MM.1S (cell line): ENCODE measurements around the gene RAB7A.
A peak's percentile ranks its signal among the peaks of the same experiment; 100 is the strongest.

Source experiments
- DNase-seq: peaks from one replicate; pipeline ENCODE4 v3.0.0-alpha.2; 2015
- H2AFZ ChIP-seq: fragments of 300-600 bp; sonication (generic); 2 replicates; pipeline ENCODE4 v1.6.0; 2016; ENCODE audit warnings: antibody characterized with exemption, low read length
- H3F3A ChIP-seq: fragments of 300-600 bp; sonication (generic); 2 replicates; pipeline ENCODE4 v1.6.1; 2016; ENCODE audit warnings: mild to moderate bottlenecking, antibody characterized with exemption, low read length, moderate library complexity, mixed read lengths; ENCODE audit not compliant: insufficient read depth
- H3K27ac ChIP-seq: fragments of 300-600 bp; sonication (generic); 2 replicates; pipeline ENCODE4 v1.5.1; 2016; ENCODE audit warnings: mild to moderate bottlenecking, low read length
- H3K27me3 ChIP-seq: fragments of 300-600 bp; sonication (generic); replicated peaks from 2 replicates; pipeline ENCODE4 v1.6.0; 2016; ENCODE audit warnings: low read length; ENCODE audit not compliant: insufficient read depth
- H3K36me3 ChIP-seq: fragments of 300-600 bp; sonication (generic); replicated peaks from 2 replicates; pipeline ENCODE4 v1.6.1; 2016; ENCODE audit warnings: mild to moderate bottlenecking, low read length, mixed read lengths; ENCODE audit not compliant: insufficient read depth
- H3K4me1 ChIP-seq: fragments of 300-600 bp; sonication (generic); 2 replicates; pipeline ENCODE4 v1.6.1; 2016; ENCODE audit warnings: low read length, mixed read lengths
- H3K4me2 ChIP-seq: fragments of 300-600 bp; sonication (generic); 2 replicates; pipeline ENCODE4 v1.6.0; 2016; ENCODE audit warnings: low read depth, low read length
- H3K4me3 ChIP-seq: fragments of 300-600 bp; sonication (generic); 2 replicates; pipeline ENCODE4 v1.5.1; 2016; ENCODE audit warnings: low read length, mixed read lengths
- H3K79me2 ChIP-seq: fragments of 300-600 bp; sonication (generic); 2 replicates; pipeline ENCODE4 v1.6.1; 2016; ENCODE audit warnings: mixed run types, low read length, mixed read lengths
- H3K9ac ChIP-seq: fragments of 300-600 bp; sonication (generic); 2 replicates; pipeline ENCODE4 v1.6.1; 2016; ENCODE audit warnings: low read length, mixed read lengths
- H3K9me2 ChIP-seq: fragments of 300-600 bp; sonication (generic); replicated peaks from 2 replicates; pipeline ENCODE4 v1.6.1; 2016; ENCODE audit warnings: mild to moderate bottlenecking, low read length, mixed read lengths; ENCODE audit not compliant: insufficient read depth
- H3K9me3 ChIP-seq: fragments of 300-600 bp; sonication (generic); replicated peaks from 2 replicates; pipeline ENCODE4 v1.6.1; 2016; ENCODE audit warnings: mild to moderate bottlenecking, low read length, mixed read lengths; ENCODE audit not compliant: insufficient read depth
- H4K20me1 ChIP-seq: fragments of 300-600 bp; sonication (generic); 2 replicates; pipeline ENCODE4 v1.6.1; 2016; ENCODE audit warnings: mild to moderate bottlenecking, low read length, moderate library complexity, mixed read lengths; ENCODE audit not compliant: insufficient read depth
- CTCF ChIP-seq: fragments of 300-600 bp; sonication (generic); IDR thresholded peaks from 2 replicates; pipeline ENCODE4 v1.5.1; 2016; ENCODE audit warnings: antibody characterized with exemption, low read length, mixed read lengths
- EZH2 ChIP-seq: fragments of 300-600 bp; sonication (generic); optimal IDR thresholded peaks from 2 replicates; pipeline ENCODE3; 2017; ENCODE audit warnings: low read depth, mild to moderate bottlenecking, antibody characterized with exemption, low read length, mixed read lengths
- EZH2phosphoT487 ChIP-seq: fragments of 300-600 bp; sonication (generic); IDR thresholded peaks from 2 replicates; pipeline ENCODE4 v1.6.1; 2018; ENCODE audit warnings: antibody characterized with exemption, low read length

RAB7A gene

GRCh38 chr3:128681369-128681829, 44.6 kb upstream of the RAB7A start:
- H3K4me2 ChIP-seq, result peak overlapping the region; percentile 96
- H3F3A ChIP-seq, result peaks cover 6% of the 10 kb centered on the region; the same call in 1 of the 2 replicates
- no peak for TF ChIP-seq EZH2phosphoT487
- no peak for TF ChIP-seq CTCF
- no peak for TF ChIP-seq EZH2
- peak overlapping the region; percentile 77; the same call in 1 of the 2 replicates for H3K27ac ChIP-seq
- no peaks in the 10 kb centered on the region for H4K20me1 ChIP-seq
- peak overlapping the region; percentile 93 for H3K9ac ChIP-seq
- H3K4me3 ChIP-seq, result peak overlapping the region; percentile 83
- H3K27me3 ChIP-seq, result no peaks in the 10 kb centered on the region
- no peaks in the 10 kb centered on the region for H3K36me3 ChIP-seq
- DNase-seq, result no peak
- H3K79me2 ChIP-seq, result no peaks in the 10 kb centered on the region
- H2AFZ ChIP-seq, result peak overlapping the region; percentile 89
- H3K9me2 ChIP-seq, result no peaks in the 10 kb centered on the region
- no peaks in the 10 kb centered on the region for H3K9me3 ChIP-seq
- 0 out of 2 replicates have a peak, but pooled peaks cover 4% of the 10 kb centered on the region for H3K4me1 ChIP-seq

- Histone ChIP-seq H3K9me2 (no peaks in the 10 kb centered on the region), H3K79me2 (no peaks in the 10 kb centered on the region), H3K4me1 (0 out of 2 replicates have a peak, but pooled peaks cover 4% of the 10 kb centered on the region), H3K36me3 (no peaks in the 10 kb centered on the region), H3K27ac (no peak overlapping the region), H4K20me1 (no peaks in the 10 kb centered on the region), H2AFZ (no peak overlapping the region), H3F3A (peaks cover 6% of the 10 kb centered on the region; the same call in 1 of the 2 replicates), H3K27me3 (no peaks in the 10 kb centered on the region), H3K4me3 (no peak overlapping the region), H3K4me2 (no peak overlapping the region), H3K9ac (no peak overlapping the region), H3K9me3 (no peaks in the 10 kb centered on the region)
- TF ChIP-seq CTCF (no peak), EZH2phosphoT487 (no peak), EZH2 (no peak)
- no peak for DNase-seq
Observed at GRCh38 chr3:128683957-128684356, 42.0 kb upstream of the RAB7A start.

GRCh38 chr3:128684986-128685726, 40.8 kb upstream of the RAB7A start:
- no peaks in the 10 kb centered on the region for H4K20me1 ChIP-seq
- H3K4me2 ChIP-seq, result no peak overlapping the region
- no peak overlapping the region for H3K9ac ChIP-seq
- TF ChIP-seq EZH2phosphoT487 (no peak), CTCF (no peak), EZH2 (no peak)
- no peaks in the 10 kb centered on the region for H3K27me3 ChIP-seq
- no peaks in the 10 kb centered on the region for H3F3A ChIP-seq
- no peaks in the 10 kb centered on the region for H3K9me2 ChIP-seq
- H3K36me3 ChIP-seq, result no peaks in the 10 kb centered on the region
- no peak overlapping the region for H3K4me3 ChIP-seq
- no peaks in the 10 kb centered on the region for H3K79me2 ChIP-seq
- H3K9me3 ChIP-seq, result no peaks in the 10 kb centered on the region
- H2AFZ ChIP-seq, result no peak overlapping the region
- H3K27ac ChIP-seq, result no peak overlapping the region
- DNase-seq, result no peak
- 0 out of 2 replicates have a peak, but pooled peaks cover 4% of the 10 kb centered on the region for H3K4me1 ChIP-seq
